ENCODE data around the gene CHCHD6.

Gene CHCHD6

DNA sequence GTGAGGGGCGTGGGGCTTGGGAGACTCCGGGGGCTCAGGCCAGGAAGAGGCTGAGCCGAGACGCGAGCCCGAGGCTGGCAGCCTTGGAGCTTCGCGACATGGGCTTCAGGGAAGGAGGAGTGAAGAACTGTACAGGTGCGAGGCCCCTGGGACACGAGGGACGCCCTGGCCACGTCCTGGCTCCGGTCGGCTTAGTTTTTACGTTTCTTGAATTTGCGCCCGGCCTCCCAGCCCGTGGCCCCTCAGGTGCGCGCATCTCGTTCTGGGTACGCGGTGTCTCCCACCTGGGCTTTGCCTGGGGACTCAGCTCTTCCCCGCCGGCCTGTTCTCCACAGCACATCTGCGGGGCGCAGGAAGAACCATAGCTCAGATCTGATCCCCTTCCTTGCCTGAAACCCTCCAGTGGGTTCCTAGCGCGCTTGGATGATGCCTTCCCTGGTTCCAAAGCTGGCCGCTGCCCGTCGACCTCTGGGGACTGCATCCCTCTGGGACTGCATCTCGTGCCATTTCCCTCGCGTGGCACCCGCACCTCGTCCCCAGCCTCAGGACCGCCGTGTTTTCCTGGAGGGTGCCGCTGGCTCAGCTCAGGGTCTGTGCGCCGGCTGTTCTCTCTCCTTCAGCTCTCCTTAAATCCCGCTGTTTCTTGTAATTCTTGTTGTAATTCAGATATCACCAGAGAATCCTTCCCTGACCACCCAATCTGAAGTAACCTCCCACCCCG is 614 bp downstream of the CHCHD6 start:
- DNase-seq (ENCODE audit: low read depth), result no peak

DNA sequence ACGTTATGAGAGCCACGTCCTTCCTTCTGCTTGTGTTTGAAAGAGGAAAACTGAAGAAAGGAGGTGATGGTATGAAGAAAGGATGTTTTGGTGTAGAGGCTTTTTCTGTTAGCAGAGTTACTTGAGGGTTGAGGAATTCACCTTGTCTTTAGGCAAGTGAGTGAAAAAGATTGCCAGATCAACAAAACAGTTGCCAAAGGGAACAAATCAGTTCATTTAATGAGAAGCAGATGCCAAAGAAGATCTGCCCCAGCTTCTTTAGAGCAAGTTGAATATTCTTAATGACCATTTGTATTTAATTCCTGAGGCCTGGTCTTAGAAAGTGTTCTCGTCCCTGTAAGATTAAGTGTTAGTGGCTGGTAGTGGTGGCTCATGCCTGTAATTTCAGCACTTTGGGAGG is 2.6 kb downstream of the CHCHD6 start:
- DNase-seq (ENCODE audit: low read depth), result no peak

- DNase-seq (ENCODE audit: low read depth), result no peak
These were observed 7.2 kb downstream of the CHCHD6 start for GRCh38 chr3:126711121-126711760.

DNA sequence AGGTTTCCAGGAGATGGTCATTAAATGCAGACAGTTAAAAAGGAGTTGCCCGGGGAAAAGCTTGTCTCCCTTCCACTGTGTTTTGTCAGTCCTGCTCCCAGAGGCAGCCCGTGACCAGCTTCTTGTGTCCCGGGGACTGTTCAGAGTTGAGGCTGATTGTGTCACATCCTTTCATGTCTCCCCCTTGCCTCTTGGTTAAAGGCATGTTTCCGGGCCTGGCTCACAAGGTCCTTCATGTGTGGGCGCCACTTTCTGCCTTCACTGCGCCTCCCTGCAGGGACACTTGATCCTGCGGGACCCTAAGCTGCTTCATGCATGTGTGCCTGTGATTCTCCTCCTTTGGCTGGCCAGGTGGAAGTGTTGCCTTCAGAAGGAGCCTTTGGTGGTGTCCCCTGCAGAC is 9.2 kb downstream of the CHCHD6 start:
- DNase-seq (ENCODE audit: low read depth), result no peak

DNA sequence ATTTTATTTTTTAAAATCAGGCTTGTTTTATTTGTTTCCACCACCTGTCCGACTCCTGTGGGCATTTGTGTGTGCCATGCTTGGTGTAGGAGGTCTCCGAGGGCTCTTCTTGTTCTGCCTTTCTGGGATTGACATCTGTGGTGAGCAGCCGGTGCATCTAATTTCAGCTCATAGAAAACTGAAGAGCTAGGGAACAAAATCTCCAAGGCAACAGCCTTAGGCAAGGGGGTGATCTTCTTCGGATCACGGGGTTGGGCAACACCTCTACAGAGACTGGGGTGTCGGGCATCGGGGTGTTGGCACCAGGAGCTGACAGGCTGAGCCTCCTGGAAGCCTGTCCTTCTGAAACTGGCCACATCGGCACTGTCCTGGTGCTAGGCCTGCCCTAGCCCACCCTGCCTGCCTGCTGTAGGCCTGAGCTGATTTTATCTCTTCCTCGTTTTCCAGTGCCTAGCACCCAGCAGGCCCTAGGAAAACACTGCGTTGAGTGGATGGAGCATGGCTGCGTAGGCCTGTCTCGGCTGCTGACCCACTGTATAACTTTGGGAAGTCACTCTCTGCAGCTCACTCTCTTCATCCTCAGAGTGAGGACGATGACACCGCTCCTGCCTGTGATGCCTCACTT is 10.3 kb downstream of the CHCHD6 start:
- DNase-seq (ENCODE audit: low read depth), result no peak

GRCh38 chr3:126714921-126715320 is 10.9 kb downstream of the CHCHD6 start:
- DNase-seq (ENCODE audit: low read depth), result no peak

- DNase-seq (ENCODE audit: low read depth), result no peak
These were observed 11.4 kb downstream of the CHCHD6 start for GRCh38 chr3:126715432-126715831.

- no peak for DNase-seq (ENCODE audit: low read depth)
These were observed 12.0 kb downstream of the CHCHD6 start for GRCh38 chr3:126716057-126716456.

DNA sequence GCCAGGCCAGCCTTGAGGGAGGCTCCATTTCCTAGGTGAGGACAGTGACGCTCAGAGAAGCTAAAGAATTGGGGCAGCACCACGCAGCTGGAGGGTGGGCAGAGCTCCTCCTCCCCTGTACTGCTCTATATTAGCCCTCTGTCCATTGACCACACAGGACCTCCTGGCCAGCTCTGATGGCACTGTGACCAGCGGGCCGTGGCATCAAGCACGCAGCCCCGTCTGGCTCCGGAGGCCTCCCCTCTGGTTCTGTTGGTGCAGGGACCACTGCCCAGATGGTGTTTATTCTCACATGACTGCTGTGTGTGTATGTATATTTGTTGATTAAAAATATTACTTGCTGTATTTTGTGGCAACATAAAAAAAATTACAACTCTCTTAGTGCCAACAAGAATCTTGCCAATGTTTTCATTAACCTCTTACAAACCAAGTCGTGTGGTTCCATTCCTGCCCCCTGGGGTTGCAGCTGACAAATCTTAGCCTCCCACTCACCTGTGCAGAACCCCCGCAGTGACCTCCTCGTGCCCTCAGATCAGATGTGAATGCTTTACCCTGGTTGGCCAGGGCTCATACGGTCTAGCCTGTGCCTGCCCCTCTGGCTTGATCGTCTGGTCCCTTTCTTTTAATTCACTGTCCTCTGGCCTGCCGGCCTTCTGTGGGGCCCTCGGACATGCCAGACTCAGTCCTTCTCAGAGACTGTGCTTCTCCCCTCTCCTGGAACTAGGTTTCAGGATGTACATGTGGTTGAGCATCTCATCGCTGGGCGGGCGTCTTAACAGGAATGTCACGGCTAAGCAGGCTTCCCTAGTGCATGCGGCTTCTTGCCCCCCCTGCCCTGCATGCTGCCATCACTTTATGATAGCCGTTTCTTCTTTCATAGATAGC is 14.8 kb downstream of the CHCHD6 start:
- no peak for DNase-seq (ENCODE audit: low read depth)

DNA sequence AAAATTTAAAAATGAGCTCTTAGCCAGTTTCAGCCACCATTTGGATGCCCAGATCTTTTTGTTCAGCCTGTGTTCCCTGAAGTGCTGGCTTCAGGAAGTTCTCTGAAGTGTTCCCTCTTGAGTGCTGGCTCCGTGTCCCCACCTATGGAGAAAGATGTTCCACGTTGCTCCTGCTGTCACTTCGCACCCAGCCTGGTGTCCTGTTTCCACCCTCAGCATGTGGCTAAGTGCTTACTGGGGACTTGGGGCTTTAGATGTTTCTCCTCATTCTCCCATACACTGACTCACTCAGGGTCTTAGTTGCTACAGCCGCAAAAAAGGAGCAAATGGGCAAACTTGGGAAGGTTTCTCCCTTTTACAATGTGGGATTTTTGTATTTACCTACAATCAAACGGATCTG is 16.6 kb downstream of the CHCHD6 start:
- DNase-seq (ENCODE audit: low read depth), result no peak

GRCh38 chr3:126721246-126721645 is 17.2 kb downstream of the CHCHD6 start:
- DNase-seq (ENCODE audit: low read depth), result no peak

- no peak for DNase-seq (ENCODE audit: low read depth)
These were observed 19.2 kb downstream of the CHCHD6 start for GRCh38 chr3:126723237-126723636.

GRCh38 chr3:126723801-126724200 is 19.8 kb downstream of the CHCHD6 start:
- DNase-seq (ENCODE audit: low read depth), result no peak

DNA sequence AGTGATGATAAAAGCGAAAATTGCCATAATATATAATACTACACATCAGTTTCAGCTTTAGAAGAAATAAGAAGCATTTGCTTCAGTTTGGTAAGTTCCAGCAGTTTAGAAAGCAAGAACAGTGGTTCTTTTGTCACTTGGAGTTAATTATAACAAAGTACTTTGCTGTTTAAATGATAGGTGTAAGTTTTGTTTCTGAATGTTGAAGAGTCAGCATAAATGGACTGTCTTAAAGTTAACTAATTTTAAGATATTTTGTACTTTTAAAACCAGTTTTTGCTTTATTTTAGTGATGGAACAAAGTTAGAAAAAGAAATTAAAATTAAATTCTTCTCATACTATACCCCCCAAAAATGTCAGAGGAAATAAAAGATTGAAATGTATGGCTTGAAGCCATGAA is 24.6 kb downstream of the CHCHD6 start:
- no peak for DNase-seq (ENCODE audit: low read depth)

DNA sequence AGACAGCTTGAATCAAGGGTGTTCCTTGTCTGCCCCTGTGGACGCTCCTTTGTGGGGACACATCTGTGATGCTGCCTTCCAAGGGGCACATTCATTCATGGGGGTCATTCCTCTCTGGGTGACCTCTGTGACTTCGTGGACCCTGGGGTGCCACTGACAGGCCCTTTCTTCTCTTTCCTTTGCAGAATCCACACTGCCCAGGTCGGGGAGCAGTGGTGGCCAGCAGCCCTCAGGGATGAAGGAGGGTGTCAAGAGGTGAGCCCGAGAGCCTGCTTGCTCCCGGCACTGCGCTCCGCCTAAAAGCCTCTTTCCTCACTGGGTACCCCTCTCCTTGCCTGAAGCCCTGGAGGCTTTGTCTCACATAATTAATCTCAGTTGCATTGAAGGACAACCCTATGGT is 26.3 kb downstream of the CHCHD6 start:
- DNase-seq (ENCODE audit: low read depth), result no peak

- DNase-seq (ENCODE audit: low read depth), result no peak
These were observed 27.0 kb downstream of the CHCHD6 start for GRCh38 chr3:126731044-126731443.

DNA sequence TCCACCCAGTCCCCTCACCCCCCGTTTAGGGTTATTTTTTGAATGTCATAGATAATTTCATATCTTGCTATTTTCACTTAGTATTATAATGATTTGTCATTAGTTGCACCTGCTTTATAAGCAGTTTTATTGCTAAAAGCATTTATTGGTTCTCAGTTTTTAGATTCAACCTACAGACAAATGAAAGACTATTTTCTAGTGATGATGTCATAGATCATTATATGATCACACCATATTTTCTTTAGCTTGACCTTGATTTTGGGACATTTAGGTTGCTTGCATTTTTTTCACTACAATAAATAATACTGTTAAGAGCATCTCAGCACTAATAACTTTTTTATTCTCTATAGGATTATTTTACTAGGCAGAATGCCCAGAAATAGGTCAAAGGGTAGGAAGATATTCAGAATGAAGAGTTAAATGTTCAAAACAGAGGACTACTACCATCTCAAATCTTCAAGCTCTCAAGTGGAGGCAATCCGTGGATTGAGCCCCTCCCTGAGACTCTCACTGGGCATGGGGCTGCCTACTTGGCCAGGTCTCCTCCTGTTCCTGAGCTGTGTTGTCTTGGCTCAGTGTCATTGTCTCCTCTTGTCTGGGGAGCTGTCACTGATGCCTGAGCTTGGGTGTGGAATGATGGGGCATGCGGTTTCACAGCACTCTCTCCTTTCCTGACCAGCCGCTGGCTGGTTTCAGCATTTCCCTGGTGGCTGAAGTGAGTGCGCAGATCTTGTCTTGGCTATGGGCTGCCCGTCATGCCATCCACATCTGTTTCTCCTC is 28.4 kb downstream of the CHCHD6 start:
- no peak for DNase-seq (ENCODE audit: low read depth)

GRCh38 chr3:126733061-126733430 is 29.0 kb downstream of the CHCHD6 start:
- DNase-seq (ENCODE audit: low read depth), result no peak

DNA sequence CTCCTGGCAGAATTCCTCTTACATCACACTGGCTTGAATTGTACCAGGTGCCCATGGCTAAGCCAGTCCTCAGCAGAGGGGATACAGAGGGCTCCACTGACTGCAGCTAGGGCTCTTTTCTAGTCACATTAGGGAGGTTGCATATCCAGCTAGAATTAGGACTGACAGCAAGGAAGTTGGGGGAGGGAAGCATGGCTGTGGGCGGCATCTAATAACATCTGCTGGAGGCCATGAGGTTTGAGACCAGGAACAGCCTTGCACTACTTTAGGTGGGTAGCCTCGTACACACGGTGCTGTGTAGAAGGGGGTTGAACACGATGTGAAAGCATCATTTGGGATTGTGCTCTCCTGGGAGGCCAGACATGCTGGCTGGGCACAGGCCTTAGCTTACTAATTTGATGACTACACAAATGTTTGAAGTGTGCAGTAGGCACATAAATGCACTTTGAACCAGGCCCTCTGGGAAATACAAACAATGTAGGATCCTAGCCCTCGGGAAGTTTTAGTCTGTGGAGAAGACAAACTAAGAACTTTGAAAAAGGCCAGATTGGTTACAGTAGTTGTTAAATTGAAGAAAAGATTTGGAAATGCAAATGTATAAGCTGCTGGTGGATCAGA is 30.2 kb downstream of the CHCHD6 start:
- DNase-seq (ENCODE audit: low read depth), result no peak

GRCh38 chr3:126737527-126737926 is 33.5 kb downstream of the CHCHD6 start:
- DNase-seq (ENCODE audit: low read depth), result no peak

- DNase-seq (ENCODE audit: low read depth), result no peak
These were observed 38.0 kb downstream of the CHCHD6 start for GRCh38 chr3:126742057-126742456.
